NCI-H69 (cell line): ENCODE data around the gene RHBDD2.
A peak's percentile ranks its signal among the peaks of the same experiment; 100 is the strongest.

Source experiments
- DNase-seq: peaks from one replicate; lab custom pipeline; 2025; lab: John Stamatoyannopoulos, UW

RHBDD2 gene

DNA sequence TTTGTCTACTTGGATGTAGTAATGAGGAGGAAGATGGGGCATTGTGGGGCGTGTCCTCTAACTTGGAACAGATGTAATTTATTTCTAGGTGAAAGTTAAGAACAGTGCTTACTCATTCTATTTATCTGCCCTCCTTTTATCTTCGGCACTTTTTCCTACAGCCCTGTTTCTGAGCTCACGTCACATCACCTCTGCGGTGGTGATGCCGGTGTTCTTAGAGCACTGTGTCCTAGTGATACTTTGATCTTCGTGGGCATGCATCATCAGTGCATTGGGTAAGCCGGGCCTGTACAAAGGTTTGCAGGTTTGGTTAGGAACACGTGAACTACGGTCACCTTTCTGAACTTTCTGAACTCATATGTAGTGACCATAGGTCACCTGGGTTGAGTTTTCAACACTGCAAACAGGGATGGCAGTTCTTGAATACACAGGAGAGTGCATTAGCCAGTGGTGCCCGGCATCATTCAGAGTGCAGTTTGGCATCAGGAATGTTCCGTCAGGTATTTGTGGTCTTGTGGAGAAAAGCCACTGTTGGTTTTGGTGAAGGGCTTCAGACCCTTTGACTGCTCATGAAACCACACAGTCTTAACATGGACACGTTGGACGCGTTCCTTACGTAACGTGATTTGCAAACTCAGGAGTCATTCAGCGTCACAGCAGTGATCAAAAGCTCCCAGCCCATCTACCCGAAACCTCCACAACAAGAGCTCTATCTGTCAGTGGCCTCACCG is 41.8 kb downstream of the RHBDD2 start:
- no peak for DNase-seq

- no peak for DNase-seq
Measured at GRCh38 chr7:75921479-75921878, 42.6 kb downstream of the RHBDD2 start.

DNA sequence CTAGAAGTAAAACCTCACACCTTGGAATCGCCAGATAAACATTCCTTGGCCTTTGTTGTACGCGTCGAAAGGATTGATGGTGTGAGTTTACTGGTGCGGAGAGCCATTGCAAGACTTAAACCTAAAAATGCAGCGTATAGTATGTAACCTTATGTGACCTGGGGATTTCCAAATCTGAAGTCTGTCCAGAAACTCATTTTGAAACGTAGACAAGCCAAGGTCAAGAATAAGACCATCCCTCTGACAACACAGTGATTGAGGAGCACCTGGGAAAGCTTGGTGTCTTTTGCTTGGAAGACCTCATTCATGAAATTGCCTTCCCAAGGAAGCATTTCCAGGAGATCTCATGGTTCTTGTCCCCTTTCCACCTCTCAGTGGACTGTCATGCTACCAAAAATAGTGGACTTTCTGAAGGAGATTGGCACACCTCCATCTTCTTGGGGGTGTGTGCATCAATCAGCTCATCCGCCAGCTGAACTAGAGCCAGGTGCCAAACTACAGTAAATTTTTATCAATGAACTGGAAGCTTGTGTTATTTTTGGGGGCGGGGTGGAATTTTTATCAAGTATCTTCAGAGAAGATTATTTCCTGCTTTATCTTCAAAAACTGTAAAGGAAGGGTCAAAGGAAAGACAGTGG is 44.3 kb downstream of the RHBDD2 start:
- no peak for DNase-seq

GRCh38 chr7:75924256-75924655 is 45.4 kb downstream of the RHBDD2 start:
- no peak for DNase-seq

- DNase-seq, result no peak
Measured at GRCh38 chr7:75924889-75925288, 46.1 kb downstream of the RHBDD2 start.

GRCh38 chr7:75925717-75926435 is 47.0 kb downstream of the RHBDD2 start:
- DNase-seq, result no peak

DNA sequence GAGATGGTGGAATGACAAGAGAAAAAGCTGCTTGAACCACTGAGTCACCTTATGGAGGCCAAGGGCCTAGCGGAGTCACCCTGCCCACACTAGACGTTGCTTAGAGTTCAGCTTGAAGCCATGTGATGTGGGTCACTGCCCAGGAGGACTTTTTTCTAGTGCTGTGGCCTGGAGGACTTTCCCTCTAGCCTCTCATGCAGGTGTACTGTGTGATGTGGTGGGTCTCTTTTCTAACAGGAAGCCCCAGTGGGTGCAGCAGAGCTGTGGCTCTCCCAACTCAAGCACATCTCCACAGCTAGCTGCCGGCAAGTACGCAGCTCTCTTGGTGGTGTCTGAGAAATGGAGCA is 49.7 kb downstream of the RHBDD2 start:
- no peak for DNase-seq

- DNase-seq, result peak; percentile 99
Measured at GRCh38 chr7:75931680-75932079, 52.8 kb downstream of the RHBDD2 start.

GRCh38 chr7:75937958-75938786 is 59.3 kb downstream of the RHBDD2 start:
- DNase-seq, result peak; percentile 54
